Lung (tissue), 12 donors: ENCODE measurements around the gene TAF1C. TPM values are rescaled to one million over a fixed set of nuclear protein-coding genes. Genes with fewer than 3 reads are reported as not detected.

Source experiments
- ATAC-seq: fragments of 200-7000 bp; cut with Tn5 transposase; one replicate; pipeline ENCODE4 v1.9.1; 2020; ENCODE audit warnings: moderate number of reproducible peaks; ENCODE audit not compliant: insufficient read depth, low FRiP score
- DNase-seq, 3 donors: peaks; one replicate each; pipeline ENCODE4 v3.0.0-alpha.2; 2013 to 2017
- H3K27ac ChIP-seq, 2 donors: one replicate each; pipeline ENCODE4 v1.5.1; 2013; ENCODE audit warnings: mild to moderate bottlenecking in 2 of 2, moderate library complexity in 2 of 2, control low read depth in 1 of 2, inconsistent platforms in 1 of 2, low read depth in 1 of 2, low read length in 1 of 2
- H3K27me3 ChIP-seq, 3 donors: one replicate each; pipeline ENCODE4 v1.5.1; 2013; ENCODE audit warnings: low read length in 2 of 3; ENCODE audit not compliant: control insufficient read depth in 3 of 3, insufficient read depth in 3 of 3
- H3K36me3 ChIP-seq, 4 donors: one replicate each; pipeline ENCODE4 v1.5.1; 2013; ENCODE audit warnings: low read length in 4 of 4, mild to moderate bottlenecking in 1 of 4, moderate library complexity in 1 of 4; ENCODE audit not compliant: control insufficient read depth in 4 of 4, insufficient read depth in 4 of 4
- H3K4me1 ChIP-seq, 5 donors: one replicate each; pipeline ENCODE4 v1.5.1; 2013; ENCODE audit warnings: low read length in 5 of 5, mild to moderate bottlenecking in 2 of 5, moderate library complexity in 1 of 5; ENCODE audit not compliant: control insufficient read depth in 5 of 5, insufficient read depth in 5 of 5
- H3K4me3 ChIP-seq: one replicate; pipeline ENCODE4 v1.5.1; 2013; ENCODE audit warnings: mild to moderate bottlenecking, control low read depth, moderate library complexity
- H3K9ac ChIP-seq, 2 donors: one replicate each; pipeline ENCODE4 v1.5.1; 2013; ENCODE audit warnings: low read length in 2 of 2, control low read depth in 1 of 2; ENCODE audit not compliant: insufficient read depth in 1 of 2
- H3K9me3 ChIP-seq, 4 donors: one replicate each; pipeline ENCODE4 v1.5.1; 2013; ENCODE audit warnings: low read length in 3 of 4, mild to moderate bottlenecking in 1 of 4, moderate library complexity in 1 of 4; ENCODE audit not compliant: control insufficient read depth in 4 of 4, insufficient read depth in 3 of 4
- CTCF ChIP-seq: IDR thresholded peaks from 2 replicates; pipeline ENCODE4 v1.5.1; 2012; ENCODE audit warnings: mild to moderate bottlenecking; ENCODE audit errors: control extremely low read depth, extremely low read depth
- WGBS, 2 donors: extraction: QIAGEN DNeasy Blood & Tissue Kit; methylation state at CpG; one replicate each; pipeline ENCODE4 v1.1.7; 2013; 5-methylcytosine and 5-hydroxymethylcytosine counted together
- polyA plus RNA-seq, 2 donors: library from polyadenylated mRNA; stranded (reverse); fragments of 200-250 nt; gene quantifications; one replicate each; pipeline ENCODE4 v1.2.1, GENCODE V29; 2013
- total RNA-seq, 2 donors: library from RNA; depleted of rRNA in 1 of 2; stranded (reverse); fragments of >200 nt in 1 of 2; gene quantifications; one replicate each; pipeline ENCODE4 v1.2.1, GENCODE V29; 2014 to 2021
- donor health status: control.
- donor health status: control.
- donor health status: Bipolar disorder and iron deficiency.
- donor health status: healthy.
- donor health status: DM: yes; HTN: yes; CAD: no.

The TAF1C gene
- total and polyA plus RNA-seq, 4 donors = 36.1 to 53.1 (median 43.3) TPM

GRCh38 chr16:84181144-84181915, 5.5 kb downstream of the TAF1C start:
- no peak overlapping the region for H3K9ac ChIP-seq
- H3K27ac ChIP-seq = no peak overlapping the region
- no peak overlapping the region for H3K4me3 ChIP-seq
- no peaks in the 10 kb centered on the region for H3K27me3 ChIP-seq
- H3K36me3 ChIP-seq = peaks cover 3 to 56% (median 20%) of the 10 kb centered on the region in 4 donors
- no peaks in the 10 kb centered on the region for H3K9me3 ChIP-seq
- 89 to 95% methylated on average over 41 of the region's 41 CpGs for WGBS, 2 donors
- TF ChIP-seq CTCF = no peak
- peaks cover 0 to 18% (median 4%) of the 10 kb centered on the region in 5 donors for H3K4me1 ChIP-seq
- no peak for ATAC-seq
- DNase-seq = no peak

- Histone ChIP-seq H3K27ac (no peak overlapping the region), H3K27me3 (no peaks in the 10 kb centered on the region), H3K36me3 (peaks cover 3 to 56% (median 20%) of the 10 kb centered on the region in 4 donors), H3K4me3 (no peak overlapping the region), H3K9ac (no peak overlapping the region), H3K9me3 (no peaks in the 10 kb centered on the region), H3K4me1 (peaks cover 0 to 19% (median 4%) of the 10 kb centered on the region in 5 donors)
- TF ChIP-seq CTCF = no peak
- 82 to 90% methylated on average over 16 to 21 of the region's 21 CpGs for WGBS, 2 donors
- DNase-seq (no peak), ATAC-seq (no peak)
These were observed 6.2 kb downstream of the TAF1C start for GRCh38 chr16:84180519-84181140.

GRCh38 chr16:84179612-84180320, 7.1 kb downstream of the TAF1C start:
- no peak overlapping the region for H3K9ac ChIP-seq
- no peak overlapping the region for H3K4me3 ChIP-seq
- no peak overlapping the region for H3K27ac ChIP-seq
- no peaks in the 10 kb centered on the region for H3K9me3 ChIP-seq
- no peak for ATAC-seq
- H3K4me1 ChIP-seq = peaks cover 0 to 15% (median 0%) of the 10 kb centered on the region in 5 donors
- TF ChIP-seq CTCF = no peak
- DNase-seq = no peak
- WGBS, 2 donors = 88 to 92% methylated on average over 32 to 33 of the region's 33 CpGs
- H3K27me3 ChIP-seq = no peaks in the 10 kb centered on the region
- H3K36me3 ChIP-seq = peaks cover 3 to 54% (median 17%) of the 10 kb centered on the region in 4 donors
